ENCODE measurements around the gene CRYBA2.

CRYBA2 gene

DNA sequence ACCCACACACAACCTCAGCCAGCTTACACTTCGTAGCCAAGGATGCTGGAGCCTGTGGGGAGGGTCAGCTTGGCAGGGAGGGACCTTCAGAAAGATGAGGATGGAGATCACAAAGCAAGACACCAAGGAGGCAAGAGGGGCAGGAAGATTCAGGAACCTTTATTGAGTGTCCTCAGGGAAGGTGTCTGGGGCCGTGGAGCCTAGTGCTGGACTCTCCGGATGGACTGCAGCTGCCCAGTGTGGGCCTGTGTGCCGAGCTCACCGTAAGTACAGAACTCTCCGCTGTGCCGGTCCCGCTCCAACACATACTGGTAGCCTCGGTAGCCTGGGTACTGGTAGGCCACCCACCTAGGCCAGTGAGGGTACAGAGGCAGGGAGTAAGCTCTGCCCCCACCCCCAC lies 3.2 kb downstream of the CRYBA2 start:
- Histone ChIP-seq H3K79me2 (ENCODE audit: control insufficient read depth, insufficient read depth, low read length, unreplicated experiment) (no peaks in the 10 kb centered on the region), H3K4me3 (ENCODE audit: low read depth, low read length) (no peak overlapping the region), H2AFZ (ENCODE audit: low read length, unreplicated experiment) (no peak overlapping the region), H3K36me3 (ENCODE audit: insufficient read depth, low read length) (no peaks in the 10 kb centered on the region), H3K4me1 (ENCODE audit: control insufficient read depth, insufficient read depth, low read length, unreplicated experiment) (peaks cover 4% of the 10 kb centered on the region), H3K27me3 (ENCODE audit: insufficient read depth, low read length) (peaks cover 98% of the 10 kb centered on the region), H3K27ac (ENCODE audit: low read depth, low read length) (no peak overlapping the region)

- Histone ChIP-seq H3K36me3 (ENCODE audit: insufficient read depth, low read length) (no peaks in the 10 kb centered on the region), H3K27me3 (ENCODE audit: insufficient read depth, low read length) (peaks cover 99% of the 10 kb centered on the region), H3K79me2 (ENCODE audit: control insufficient read depth, insufficient read depth, low read length, unreplicated experiment) (no peaks in the 10 kb centered on the region), H3K27ac (ENCODE audit: low read depth, low read length) (no peak overlapping the region), H2AFZ (ENCODE audit: low read length, unreplicated experiment) (no peak overlapping the region), H3K4me3 (ENCODE audit: low read depth, low read length) (no peak overlapping the region), H3K4me1 (ENCODE audit: control insufficient read depth, insufficient read depth, low read length, unreplicated experiment) (no peaks in the 10 kb centered on the region)
Measured at GRCh38 chr2:218988650-218989049, 4.6 kb downstream of the CRYBA2 start.

- Histone ChIP-seq H2AFZ (ENCODE audit: low read length, unreplicated experiment) (no peak overlapping the region), H3K36me3 (ENCODE audit: insufficient read depth, low read length) (no peaks in the 10 kb centered on the region), H3K4me3 (ENCODE audit: low read depth, low read length) (no peak overlapping the region), H3K27me3 (ENCODE audit: insufficient read depth, low read length) (peaks cover 99% of the 10 kb centered on the region), H3K79me2 (ENCODE audit: control insufficient read depth, insufficient read depth, low read length, unreplicated experiment) (no peaks in the 10 kb centered on the region), H3K4me1 (ENCODE audit: control insufficient read depth, insufficient read depth, low read length, unreplicated experiment) (no peaks in the 10 kb centered on the region), H3K27ac (ENCODE audit: low read depth, low read length) (no peak overlapping the region)
Measured at GRCh38 chr2:218988164-218988563, 5.1 kb downstream of the CRYBA2 start.

- H2AFZ ChIP-seq (ENCODE audit: low read length, unreplicated experiment): no peak overlapping the region
- H3K27me3 ChIP-seq (ENCODE audit: insufficient read depth, low read length): peaks cover 99% of the 10 kb centered on the region
- H3K4me1 ChIP-seq (ENCODE audit: control insufficient read depth, insufficient read depth, low read length, unreplicated experiment): no peaks in the 10 kb centered on the region
- no peak overlapping the region for H3K27ac ChIP-seq (ENCODE audit: low read depth, low read length)
- H3K36me3 ChIP-seq (ENCODE audit: insufficient read depth, low read length): no peaks in the 10 kb centered on the region
- H3K4me3 ChIP-seq (ENCODE audit: low read depth, low read length): no peak overlapping the region
- no peaks in the 10 kb centered on the region for H3K79me2 ChIP-seq (ENCODE audit: control insufficient read depth, insufficient read depth, low read length, unreplicated experiment)
Measured at GRCh38 chr2:218986148-218986761, 7.0 kb downstream of the CRYBA2 start.

DNA sequence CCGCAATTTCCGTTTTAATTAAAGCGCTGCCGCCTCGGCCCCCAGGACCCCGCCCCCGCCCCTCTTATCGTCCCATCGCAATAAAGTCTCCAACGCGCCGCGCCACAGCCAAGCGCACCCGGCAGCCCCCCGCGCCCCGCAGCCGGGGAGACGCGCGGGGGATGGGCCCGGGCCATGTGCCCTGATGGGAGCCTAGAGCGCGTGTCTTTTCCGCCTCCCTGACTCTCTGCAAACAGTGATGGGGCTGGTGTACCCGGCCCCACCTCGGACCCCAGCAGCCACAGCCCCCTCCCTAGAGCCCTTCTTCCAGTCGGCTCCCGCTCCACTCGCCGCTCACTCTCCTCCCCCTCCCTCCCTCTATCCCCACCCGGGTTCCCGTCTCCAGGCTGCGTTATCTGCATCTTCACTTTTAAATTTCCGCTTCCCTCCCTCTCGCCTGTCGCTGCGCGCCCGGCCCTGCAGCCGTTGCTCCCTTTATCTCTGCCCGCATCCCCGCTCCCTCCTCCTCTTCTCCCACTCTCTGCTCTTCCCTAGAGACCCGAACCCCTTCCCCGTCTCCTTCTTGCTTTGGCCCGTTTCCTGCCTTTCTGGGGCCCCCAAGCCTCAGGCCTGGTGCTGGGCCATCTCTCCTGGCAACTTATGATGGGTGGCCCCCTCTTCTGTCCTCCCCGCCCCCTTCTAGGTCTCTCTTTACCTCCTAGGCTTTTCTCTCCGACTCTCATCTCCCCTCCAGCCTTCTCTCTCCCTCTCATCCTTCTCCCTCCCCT lies 7.7 kb downstream of the CRYBA2 start:
- Histone ChIP-seq H3K36me3 (ENCODE audit: insufficient read depth, low read length) (no peaks in the 10 kb centered on the region), H3K27me3 (ENCODE audit: insufficient read depth, low read length) (peaks cover 98% of the 10 kb centered on the region), H3K4me3 (ENCODE audit: low read depth, low read length) (no peak overlapping the region), H3K27ac (ENCODE audit: low read depth, low read length) (no peak overlapping the region), H2AFZ (ENCODE audit: low read length, unreplicated experiment) (no peak overlapping the region), H3K4me1 (ENCODE audit: control insufficient read depth, insufficient read depth, low read length, unreplicated experiment) (no peaks in the 10 kb centered on the region), H3K79me2 (ENCODE audit: control insufficient read depth, insufficient read depth, low read length, unreplicated experiment) (no peaks in the 10 kb centered on the region)

DNA sequence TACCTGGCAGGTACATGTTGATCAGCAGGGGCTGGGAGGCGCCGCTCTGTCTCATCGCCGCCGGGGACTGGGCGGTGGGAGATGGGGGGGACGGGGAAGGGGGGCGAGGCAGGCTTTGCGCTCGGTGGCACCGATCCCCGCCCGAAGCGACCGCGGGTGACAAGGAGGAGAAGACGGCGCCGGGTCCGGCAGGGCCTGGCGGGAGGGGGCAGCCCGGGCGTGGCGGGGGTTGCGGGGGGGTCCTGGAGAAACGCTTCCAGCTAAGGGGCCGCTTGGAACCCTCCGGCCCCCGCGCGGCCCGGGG lies 8.2 kb downstream of the CRYBA2 start, which contains the start of gene FEV:
TSS of gene FEV (minus strand) at position 164 of the 304 bp plus-strand sequence. CDS start at position 55, 109 bp downstream.
- Histone ChIP-seq H3K27me3 (ENCODE audit: insufficient read depth, low read length) (peaks cover 95% of the 10 kb centered on the region), H3K36me3 (ENCODE audit: insufficient read depth, low read length) (no peaks in the 10 kb centered on the region), H2AFZ (ENCODE audit: low read length, unreplicated experiment) (peak within 1 kb of the TSS; percentile 11), H3K79me2 (ENCODE audit: control insufficient read depth, insufficient read depth, low read length, unreplicated experiment) (no peaks in the 10 kb centered on the region), H3K27ac (ENCODE audit: low read depth, low read length) (no peak within 1 kb of the TSS), H3K4me1 (ENCODE audit: control insufficient read depth, insufficient read depth, low read length, unreplicated experiment) (no peaks in the 10 kb centered on the region), H3K4me3 (ENCODE audit: low read depth, low read length) (no peak within 1 kb of the TSS)

DNA sequence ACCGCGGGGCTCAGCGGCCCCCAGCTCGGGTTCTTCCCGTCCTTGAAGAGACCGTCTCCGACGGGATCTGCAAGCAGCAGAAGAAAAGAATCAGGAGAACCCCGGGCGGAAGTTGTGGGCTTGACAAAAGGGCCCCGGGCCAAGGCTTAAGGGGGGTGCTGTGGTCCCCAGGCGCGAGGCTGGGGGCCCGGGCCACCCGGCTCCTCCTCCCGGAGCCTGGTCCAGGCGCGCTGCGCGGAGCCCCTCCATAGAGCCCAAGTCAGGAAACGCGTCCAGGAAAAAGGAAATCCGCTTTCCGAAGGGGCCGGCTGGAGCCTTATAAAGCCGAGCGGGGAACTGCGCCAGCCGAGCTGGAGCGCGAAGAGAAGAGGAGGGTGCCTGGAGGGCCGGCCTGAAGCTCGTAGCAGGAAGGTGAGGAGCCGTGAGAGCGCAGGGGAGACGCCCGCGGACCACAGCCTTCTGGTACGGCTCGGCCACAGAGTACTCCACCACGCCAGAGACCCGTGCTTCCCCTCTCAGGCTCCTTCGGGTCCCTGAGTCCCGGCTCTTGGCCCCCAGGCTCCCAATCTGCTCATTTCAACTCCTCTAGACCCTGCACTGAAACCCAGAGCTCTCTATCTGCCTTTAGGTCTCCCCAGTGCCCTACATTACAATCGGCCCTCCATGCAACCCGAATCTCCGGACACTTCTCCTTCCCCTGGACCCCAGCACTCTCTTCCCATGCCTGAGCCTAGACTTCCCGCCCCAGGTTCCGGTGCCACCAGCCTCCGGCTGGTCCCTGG lies 8.8 kb downstream of the CRYBA2 start:
- Histone ChIP-seq H3K79me2 (ENCODE audit: control insufficient read depth, insufficient read depth, low read length, unreplicated experiment) (no peaks in the 10 kb centered on the region), H3K4me1 (ENCODE audit: control insufficient read depth, insufficient read depth, low read length, unreplicated experiment) (no peaks in the 10 kb centered on the region), H3K27me3 (ENCODE audit: insufficient read depth, low read length) (peaks cover 89% of the 10 kb centered on the region), H3K36me3 (ENCODE audit: insufficient read depth, low read length) (no peaks in the 10 kb centered on the region), H3K4me3 (ENCODE audit: low read depth, low read length) (no peak overlapping the region), H3K27ac (ENCODE audit: low read depth, low read length) (no peak overlapping the region), H2AFZ (ENCODE audit: low read length, unreplicated experiment) (peak overlapping the region; percentile 11)

DNA sequence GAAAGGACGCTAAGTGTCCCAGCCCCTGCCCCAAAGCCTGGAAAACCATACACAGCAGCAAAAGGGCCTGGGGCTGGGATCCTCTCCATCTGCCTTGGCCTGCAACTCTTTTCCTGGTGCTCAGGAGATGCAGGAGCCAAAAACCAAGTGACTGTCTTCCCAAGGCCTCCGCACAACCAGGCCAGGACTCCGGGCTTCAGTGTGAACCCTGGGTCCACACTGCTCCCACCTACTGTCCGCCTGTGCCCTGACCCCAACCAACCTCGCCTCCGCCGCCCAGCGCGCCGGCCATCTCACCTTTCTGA lies 9.3 kb downstream of the CRYBA2 start:
- no peak overlapping the region for H3K4me3 ChIP-seq (ENCODE audit: low read depth, low read length)
- H3K27ac ChIP-seq (ENCODE audit: low read depth, low read length): no peak overlapping the region
- H3K79me2 ChIP-seq (ENCODE audit: control insufficient read depth, insufficient read depth, low read length, unreplicated experiment): no peaks in the 10 kb centered on the region
- no peaks in the 10 kb centered on the region for H3K36me3 ChIP-seq (ENCODE audit: insufficient read depth, low read length)
- no peak overlapping the region for H2AFZ ChIP-seq (ENCODE audit: low read length, unreplicated experiment)
- H3K27me3 ChIP-seq (ENCODE audit: insufficient read depth, low read length): peaks cover 84% of the 10 kb centered on the region
- no peaks in the 10 kb centered on the region for H3K4me1 ChIP-seq (ENCODE audit: control insufficient read depth, insufficient read depth, low read length, unreplicated experiment)

DNA sequence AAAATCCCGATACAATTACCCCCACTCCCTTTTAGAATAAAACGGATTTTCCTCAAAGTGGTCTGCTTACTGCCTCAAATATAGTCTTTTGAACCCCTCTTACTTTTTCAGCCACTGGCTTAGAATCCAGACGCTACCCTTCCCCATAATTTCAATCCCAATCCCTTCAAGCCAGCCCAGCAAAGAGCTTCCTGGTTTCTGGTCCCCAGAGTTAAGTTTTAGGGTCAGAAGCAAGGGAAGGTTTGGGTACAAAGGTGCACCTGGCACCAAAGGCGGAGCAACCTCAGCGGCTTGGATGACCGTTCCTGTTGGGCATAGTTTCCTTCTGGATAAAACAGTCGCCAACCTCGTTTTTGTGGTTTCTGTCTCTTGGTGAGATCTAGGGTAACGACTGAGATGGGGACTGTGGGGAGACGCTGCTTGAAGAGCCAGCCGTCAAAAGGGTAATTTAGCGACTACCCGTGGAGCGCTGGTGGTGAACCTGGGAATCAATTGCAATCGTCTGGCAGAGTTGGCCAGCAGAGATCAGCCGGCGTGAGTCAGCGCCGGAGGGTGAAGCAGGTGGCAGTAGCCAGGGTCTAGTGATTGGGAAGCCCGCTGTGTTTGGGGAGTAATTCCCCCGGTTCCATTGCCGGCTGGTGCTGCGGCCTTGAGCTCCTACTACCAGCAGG lies 9.8 kb downstream of the CRYBA2 start:
- Histone ChIP-seq H3K4me1 (ENCODE audit: control insufficient read depth, insufficient read depth, low read length, unreplicated experiment) (no peaks in the 10 kb centered on the region), H3K36me3 (ENCODE audit: insufficient read depth, low read length) (no peaks in the 10 kb centered on the region), H3K4me3 (ENCODE audit: low read depth, low read length) (no peak overlapping the region), H3K27ac (ENCODE audit: low read depth, low read length) (no peak overlapping the region), H3K27me3 (ENCODE audit: insufficient read depth, low read length) (peaks cover 82% of the 10 kb centered on the region), H3K79me2 (ENCODE audit: control insufficient read depth, insufficient read depth, low read length, unreplicated experiment) (no peaks in the 10 kb centered on the region), H2AFZ (ENCODE audit: low read length, unreplicated experiment) (no peak overlapping the region)

GRCh38 chr2:218982586-218983262 lies 10.5 kb downstream of the CRYBA2 start:
- H3K4me3 ChIP-seq (ENCODE audit: low read depth, low read length): no peak overlapping the region; the same call in 1 of the 2 replicates
- peaks cover 82% of the 10 kb centered on the region for H3K27me3 ChIP-seq (ENCODE audit: insufficient read depth, low read length)
- H3K27ac ChIP-seq (ENCODE audit: low read depth, low read length): no peak overlapping the region
- no peaks in the 10 kb centered on the region for H3K36me3 ChIP-seq (ENCODE audit: insufficient read depth, low read length)
- no peaks in the 10 kb centered on the region for H3K79me2 ChIP-seq (ENCODE audit: control insufficient read depth, insufficient read depth, low read length, unreplicated experiment)
- no peak overlapping the region for H2AFZ ChIP-seq (ENCODE audit: low read length, unreplicated experiment)
- H3K4me1 ChIP-seq (ENCODE audit: control insufficient read depth, insufficient read depth, low read length, unreplicated experiment): no peaks in the 10 kb centered on the region
